Astrocyte of the cerebellum (primary cell): ENCODE results near the gene MIA3.
A peak's percentile ranks its signal among the peaks of the same experiment; 100 is the strongest.

Experiments
- DNase-seq: peaks from one replicate; pipeline ENCODE4 v3.0.0-alpha.2; 2011; ENCODE audit warnings: low read depth
- H3K4me3 ChIP-seq: 2 replicates; pipeline ENCODE4 v1.5.1; 2011; ENCODE audit warnings: mild to moderate bottlenecking, low read depth, low read length, moderate library complexity
- in situ Hi-C: cut with HindIII; loops from 2 replicates; pipeline ENCODE4 v1.10.0; 2017; ENCODE audit warnings: low sequenced_read_pairs
- TF ChIP-seq, protein P1 (sequence below): IDR thresholded peaks from 2 replicates; pipeline ENCODE4 v1.5.1; 2012; ENCODE audit warnings: low read length, low read depth, moderate library complexity, mild to moderate bottlenecking; ENCODE audit errors: missing control alignments

Gene MIA3

DNA sequence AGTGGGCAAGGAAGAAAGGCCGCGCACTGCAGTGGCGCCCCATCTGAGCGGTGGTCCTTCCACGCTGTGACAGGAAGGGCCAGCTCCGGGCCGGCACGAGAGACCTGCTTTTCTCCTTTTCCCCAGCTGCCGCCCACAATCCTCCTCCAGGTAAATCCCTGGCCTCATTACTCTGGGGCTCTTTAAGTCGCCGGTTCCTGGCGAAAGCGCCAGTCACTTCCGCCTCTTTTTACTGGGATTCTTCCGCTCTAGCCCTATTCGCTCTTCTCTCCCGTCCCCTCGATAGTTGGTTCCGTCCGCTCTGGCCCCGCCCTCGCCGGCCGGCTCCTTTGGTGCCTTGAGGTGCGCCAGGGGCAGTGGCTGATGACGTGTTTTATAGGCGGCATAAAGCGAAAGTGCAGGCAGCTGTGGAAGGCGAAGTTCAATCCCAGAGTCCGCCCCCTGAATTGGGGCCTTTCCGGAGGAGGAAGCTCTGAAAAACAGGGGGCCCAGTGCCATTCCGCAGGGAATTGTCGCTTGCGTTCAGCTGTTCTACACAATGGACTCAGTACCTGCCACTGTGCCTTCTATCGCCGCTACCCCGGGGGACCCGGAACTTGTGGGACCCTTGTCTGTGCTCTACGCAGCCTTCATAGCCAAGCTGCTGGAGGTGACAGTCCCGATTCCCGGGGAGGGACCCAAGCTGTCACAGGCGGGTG lies 26.2 kb downstream of the MIA3 start:
- in situ Hi-C loops: no loop called here
- TF ChIP-seq, protein P1, sequence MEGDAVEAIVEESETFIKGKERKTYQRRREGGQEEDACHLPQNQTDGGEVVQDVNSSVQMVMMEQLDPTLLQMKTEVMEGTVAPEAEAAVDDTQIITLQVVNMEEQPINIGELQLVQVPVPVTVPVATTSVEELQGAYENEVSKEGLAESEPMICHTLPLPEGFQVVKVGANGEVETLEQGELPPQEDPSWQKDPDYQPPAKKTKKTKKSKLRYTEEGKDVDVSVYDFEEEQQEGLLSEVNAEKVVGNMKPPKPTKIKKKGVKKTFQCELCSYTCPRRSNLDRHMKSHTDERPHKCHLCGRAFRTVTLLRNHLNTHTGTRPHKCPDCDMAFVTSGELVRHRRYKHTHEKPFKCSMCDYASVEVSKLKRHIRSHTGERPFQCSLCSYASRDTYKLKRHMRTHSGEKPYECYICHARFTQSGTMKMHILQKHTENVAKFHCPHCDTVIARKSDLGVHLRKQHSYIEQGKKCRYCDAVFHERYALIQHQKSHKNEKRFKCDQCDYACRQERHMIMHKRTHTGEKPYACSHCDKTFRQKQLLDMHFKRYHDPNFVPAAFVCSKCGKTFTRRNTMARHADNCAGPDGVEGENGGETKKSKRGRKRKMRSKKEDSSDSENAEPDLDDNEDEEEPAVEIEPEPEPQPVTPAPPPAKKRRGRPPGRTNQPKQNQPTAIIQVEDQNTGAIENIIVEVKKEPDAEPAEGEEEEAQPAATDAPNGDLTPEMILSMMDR: no peak
- peak overlapping the region; percentile 74 for H3K4me3 ChIP-seq
- DNase-seq: peak; percentile 97

DNA sequence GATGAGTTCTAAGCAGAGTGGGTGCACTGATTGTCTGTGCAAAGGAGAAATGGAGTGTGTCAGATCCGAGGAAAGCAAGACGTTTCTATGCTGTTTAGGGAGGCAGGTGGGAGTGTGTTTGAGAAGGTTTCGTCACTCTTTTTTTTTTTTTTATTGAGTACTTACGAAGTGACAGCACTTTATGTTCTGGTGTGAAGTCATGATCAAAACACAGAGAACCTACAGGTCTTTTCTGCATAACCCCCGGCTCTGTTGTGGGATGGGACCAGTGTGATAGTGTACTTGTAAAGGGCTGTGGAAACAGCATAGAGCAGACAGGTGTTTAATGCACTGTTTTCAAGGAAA lies 26.7 kb downstream of the MIA3 start:
- in situ Hi-C loops: no loop called here
- TF ChIP-seq, protein P1: no peak
- DNase-seq: no peak
- H3K4me3 ChIP-seq: peak overlapping the region; percentile 74

DNA sequence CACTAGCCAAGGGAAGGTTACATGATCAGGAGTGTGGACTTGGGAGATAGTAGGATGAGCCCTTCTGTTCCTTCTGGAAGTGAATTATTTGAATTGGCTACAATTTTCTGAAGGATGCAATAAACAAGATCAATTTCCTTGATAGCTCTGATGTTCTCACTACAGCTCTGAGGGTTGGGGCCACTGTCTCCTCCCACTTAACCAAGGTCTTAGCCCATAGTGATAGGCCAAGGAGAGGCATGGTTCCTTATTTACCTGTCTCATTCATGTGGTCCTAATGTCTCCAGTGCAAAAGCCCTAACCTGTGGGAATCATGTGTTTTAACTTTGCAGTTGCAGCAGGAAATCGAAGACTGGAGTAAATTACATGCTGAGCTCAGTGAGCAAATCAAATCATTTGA lies 34.8 kb downstream of the MIA3 start:
- no peak overlapping the region for H3K4me3 ChIP-seq
- no peak for DNase-seq
- in situ Hi-C loops: no loop called here
- TF ChIP-seq, protein P1: no peak

DNA sequence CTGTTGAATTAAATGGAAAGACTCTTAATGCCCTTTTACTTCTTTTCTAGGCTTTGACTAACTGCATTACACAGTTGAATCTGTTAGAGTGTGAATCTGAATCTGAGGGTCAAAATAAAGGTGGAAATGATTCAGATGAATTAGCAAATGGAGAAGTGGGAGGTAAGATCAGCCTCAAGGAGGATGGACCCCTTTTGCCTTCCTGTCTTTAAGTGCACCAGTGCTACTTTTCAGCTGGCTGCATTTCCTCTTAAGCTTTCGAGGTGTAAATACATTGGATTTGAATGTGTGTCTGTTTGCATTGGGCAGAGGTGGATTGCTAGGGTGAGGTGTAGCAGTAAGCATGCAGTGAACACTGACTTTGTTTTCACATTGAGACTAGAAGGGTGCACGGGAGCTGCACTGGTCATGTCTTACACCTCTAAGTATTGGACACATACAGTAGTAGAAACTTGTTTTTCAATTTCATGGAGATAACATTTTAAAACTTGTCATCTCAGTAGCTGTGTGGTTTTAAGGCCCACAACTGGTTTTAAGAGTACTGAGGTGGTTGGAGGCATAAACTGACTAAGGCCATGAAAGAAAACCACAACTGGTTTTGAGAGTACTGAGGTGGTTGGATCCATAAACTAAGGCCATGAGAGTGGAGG lies 35.4 kb downstream of the MIA3 start:
- TF ChIP-seq, protein P1: no peak
- no peak overlapping the region for H3K4me3 ChIP-seq
- in situ Hi-C loops: no loop called here
- no peak for DNase-seq

DNA sequence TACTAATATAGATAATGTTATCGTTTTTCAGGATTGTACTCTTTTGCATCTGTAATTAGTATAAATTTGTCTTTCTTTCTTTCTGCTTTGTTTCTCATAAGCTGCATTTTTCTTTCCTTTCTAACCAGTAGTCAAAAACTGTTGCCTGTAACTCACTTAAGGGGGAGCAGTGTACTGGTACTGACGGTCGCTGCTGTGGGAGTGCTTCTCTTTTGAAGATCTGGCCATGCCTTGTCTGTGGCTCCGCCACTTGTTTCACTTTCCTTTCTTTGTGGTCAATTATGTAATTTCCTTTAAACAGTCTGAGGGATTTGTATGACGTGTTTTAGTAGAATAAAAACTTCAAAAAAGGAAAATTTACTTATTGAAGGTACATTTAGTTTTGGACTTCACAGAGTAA lies 37.0 kb downstream of the MIA3 start:
- no peak overlapping the region for H3K4me3 ChIP-seq
- in situ Hi-C loops: no loop called here
- DNase-seq: no peak
- TF ChIP-seq, protein P1: no peak

DNA sequence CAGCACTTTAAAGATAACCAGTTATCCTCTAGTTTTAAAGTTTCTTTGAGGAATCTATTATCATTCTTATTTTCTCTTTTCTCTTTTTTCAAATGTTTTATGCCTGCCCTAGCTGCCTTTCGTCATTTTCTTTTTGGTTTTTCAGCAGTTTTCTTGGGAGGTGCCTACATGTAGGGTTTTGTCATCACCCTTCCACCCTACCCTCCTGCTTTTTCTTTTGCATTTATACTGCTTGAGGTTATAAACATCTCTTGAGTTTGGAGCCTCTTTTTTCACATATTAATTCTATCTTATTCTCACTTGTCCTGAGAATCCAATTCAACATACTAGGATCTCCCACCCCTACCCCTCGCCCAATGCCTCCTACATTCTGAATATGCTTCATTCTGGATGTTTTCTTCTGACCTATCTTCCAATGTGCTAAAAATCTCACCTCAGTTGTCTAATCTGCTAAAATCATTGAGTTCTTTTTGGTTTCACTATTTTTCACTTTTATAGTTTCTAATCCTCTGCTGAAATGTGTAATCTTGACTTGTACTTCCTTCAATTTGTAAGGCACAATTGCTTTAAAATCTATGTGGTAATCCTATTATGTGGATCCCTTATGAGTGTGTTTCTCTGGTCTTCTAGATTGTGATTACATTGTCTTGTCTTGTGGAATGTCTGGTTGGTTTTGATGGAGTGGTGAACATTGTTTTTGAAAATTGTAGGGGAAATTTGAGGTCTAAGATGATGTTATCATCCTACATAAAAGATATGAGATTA lies 38.7 kb downstream of the MIA3 start:
- DNase-seq: no peak
- H3K4me3 ChIP-seq: no peak overlapping the region
- TF ChIP-seq, protein P1: no peak
- in situ Hi-C loops: no loop called here
